OCI-LY1 (cell line): ENCODE results near the gene CNTNAP2.

Source experiments
- EZH2 ChIP-seq: fragments of 200-600 bp; sonication (generic), shearing (Covaris generic); IDR thresholded peaks from 2 replicates; pipeline ENCODE4 v1.8.0; 2017; ENCODE audit warnings: borderline replicate concordance, mixed run types, mild to moderate bottlenecking, antibody characterized with exemption, low read length, moderate library complexity, mixed read lengths
- TF ChIP-seq, protein P1 (sequence below): fragments of 200-600 bp; sonication (generic), shearing (Covaris generic); IDR thresholded peaks from 2 replicates; pipeline ENCODE4 v1.5.1; 2017; ENCODE audit warnings: mild to moderate bottlenecking, antibody characterized with exemption, low read length, moderate library complexity, mixed read lengths

DNA sequence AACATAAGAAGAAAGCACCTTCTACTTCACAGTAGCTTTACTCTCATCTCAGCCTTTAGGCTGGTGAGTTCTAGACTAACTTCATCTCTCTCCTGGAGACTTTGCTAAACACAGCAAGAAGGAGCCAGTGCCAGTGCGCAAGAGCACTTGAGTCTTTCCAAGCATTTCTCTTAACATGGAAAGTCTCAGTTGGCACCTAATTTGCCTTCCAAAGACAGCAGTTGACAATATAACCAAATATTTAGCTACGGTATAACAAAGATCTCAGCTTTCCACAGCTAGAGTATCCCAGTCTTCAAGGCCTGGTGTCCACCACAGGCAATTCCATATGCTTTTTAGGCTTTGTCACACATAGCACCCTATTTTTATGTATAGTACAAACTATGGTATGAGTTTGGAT is 1204.9 kb downstream of the CNTNAP2 start:
- TF ChIP-seq, protein P1, sequence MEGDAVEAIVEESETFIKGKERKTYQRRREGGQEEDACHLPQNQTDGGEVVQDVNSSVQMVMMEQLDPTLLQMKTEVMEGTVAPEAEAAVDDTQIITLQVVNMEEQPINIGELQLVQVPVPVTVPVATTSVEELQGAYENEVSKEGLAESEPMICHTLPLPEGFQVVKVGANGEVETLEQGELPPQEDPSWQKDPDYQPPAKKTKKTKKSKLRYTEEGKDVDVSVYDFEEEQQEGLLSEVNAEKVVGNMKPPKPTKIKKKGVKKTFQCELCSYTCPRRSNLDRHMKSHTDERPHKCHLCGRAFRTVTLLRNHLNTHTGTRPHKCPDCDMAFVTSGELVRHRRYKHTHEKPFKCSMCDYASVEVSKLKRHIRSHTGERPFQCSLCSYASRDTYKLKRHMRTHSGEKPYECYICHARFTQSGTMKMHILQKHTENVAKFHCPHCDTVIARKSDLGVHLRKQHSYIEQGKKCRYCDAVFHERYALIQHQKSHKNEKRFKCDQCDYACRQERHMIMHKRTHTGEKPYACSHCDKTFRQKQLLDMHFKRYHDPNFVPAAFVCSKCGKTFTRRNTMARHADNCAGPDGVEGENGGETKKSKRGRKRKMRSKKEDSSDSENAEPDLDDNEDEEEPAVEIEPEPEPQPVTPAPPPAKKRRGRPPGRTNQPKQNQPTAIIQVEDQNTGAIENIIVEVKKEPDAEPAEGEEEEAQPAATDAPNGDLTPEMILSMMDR: no peak
- no peak for TF ChIP-seq EZH2
